GM21367 (cell line): ENCODE results near the gene ATP5F1D.

Source experiments
- ATAC-seq: cut with Tn5 transposase; IDR thresholded peaks from one replicate; pipeline ENCODE4 v1.9.1; 2021; ENCODE audit not compliant: unreplicated experiment

The ATP5F1D gene

DNA sequence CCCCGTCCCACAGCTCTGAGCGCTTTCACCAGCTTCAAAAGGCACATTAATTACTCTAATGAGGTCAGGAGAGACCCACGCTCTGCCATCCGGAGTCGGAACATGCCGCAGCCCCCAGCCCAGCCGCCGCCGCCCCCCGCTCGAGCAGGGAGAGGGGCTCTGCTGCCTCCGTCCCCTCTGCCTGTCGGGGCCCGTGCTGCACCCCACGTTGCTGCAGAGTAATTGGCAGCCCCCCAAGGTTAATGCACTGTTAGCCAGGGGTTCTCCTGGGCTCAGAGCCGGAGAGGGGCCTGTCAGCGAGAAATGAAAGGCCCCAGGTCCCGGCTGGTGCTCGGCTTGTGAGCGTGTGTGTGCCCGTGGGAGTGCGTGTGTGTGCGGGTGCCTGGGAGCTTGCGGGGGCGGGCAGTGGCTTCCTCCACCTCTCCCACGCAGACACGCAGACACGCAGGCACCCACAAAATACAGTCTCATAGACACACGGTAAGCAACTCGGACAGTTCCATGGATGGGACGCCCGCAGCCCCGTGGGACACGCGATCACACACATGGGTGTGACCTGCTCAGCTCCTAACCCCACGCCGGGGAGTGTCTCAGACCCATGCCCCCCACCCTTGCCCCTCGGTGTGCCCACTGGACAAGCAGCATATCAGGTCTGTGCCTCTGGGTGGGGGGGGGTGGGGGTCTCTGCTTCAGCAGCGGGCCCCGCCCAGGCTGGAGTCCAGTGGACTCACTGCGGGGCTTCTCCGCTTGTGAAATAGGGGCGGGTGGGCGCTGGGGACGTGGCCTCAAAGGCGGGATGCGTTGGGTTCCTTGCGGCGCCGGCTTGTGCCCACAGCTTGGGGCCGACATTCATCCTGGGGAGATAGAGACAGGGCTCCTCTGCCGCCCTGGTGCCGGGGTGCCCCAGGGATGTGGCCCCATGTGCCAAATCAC is 39.4 kb downstream of the ATP5F1D start:
- no peak for ATAC-seq

GRCh38 chr19:1281569-1282287 is 40.2 kb downstream of the ATP5F1D start:
- no peak for ATAC-seq

DNA sequence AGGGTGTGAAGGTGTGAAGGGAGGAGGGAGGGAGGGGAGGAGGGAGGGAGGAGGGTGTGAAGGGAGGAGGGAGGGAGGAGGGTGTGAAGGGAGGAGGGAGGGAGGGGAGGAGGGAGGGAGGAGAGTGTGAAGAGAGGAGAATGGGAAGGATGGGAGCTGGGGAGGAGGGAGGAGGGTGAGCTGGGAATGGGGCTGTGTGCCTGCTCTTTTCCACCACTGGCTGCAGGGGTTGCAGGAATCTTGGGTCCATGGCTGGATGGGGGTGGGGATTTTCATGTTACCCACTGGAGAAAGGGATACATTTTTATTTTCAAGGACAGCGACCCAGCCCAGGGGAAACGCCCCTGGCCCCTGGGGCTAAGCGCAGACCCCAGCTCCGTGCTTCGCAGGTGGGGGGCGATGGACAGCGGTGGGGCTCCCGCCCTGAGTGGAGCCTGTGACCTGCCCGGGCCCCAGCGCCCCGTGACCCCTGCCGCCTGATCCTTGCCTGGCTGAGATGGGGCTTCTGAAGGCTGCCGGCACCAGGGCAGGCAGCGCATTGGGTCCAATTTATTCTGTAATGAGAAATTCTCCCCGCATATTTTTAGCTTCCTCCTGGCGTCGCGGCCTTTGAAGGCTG is 41.1 kb downstream of the ATP5F1D start:
- no peak for ATAC-seq

- no peak for ATAC-seq
These were observed 41.8 kb downstream of the ATP5F1D start for GRCh38 chr19:1283207-1283916.

GRCh38 chr19:1283917-1284292 is 42.4 kb downstream of the ATP5F1D start:
- ATAC-seq = no peak

- ATAC-seq = no peak
These were observed 42.9 kb downstream of the ATP5F1D start for GRCh38 chr19:1284293-1284978.

DNA sequence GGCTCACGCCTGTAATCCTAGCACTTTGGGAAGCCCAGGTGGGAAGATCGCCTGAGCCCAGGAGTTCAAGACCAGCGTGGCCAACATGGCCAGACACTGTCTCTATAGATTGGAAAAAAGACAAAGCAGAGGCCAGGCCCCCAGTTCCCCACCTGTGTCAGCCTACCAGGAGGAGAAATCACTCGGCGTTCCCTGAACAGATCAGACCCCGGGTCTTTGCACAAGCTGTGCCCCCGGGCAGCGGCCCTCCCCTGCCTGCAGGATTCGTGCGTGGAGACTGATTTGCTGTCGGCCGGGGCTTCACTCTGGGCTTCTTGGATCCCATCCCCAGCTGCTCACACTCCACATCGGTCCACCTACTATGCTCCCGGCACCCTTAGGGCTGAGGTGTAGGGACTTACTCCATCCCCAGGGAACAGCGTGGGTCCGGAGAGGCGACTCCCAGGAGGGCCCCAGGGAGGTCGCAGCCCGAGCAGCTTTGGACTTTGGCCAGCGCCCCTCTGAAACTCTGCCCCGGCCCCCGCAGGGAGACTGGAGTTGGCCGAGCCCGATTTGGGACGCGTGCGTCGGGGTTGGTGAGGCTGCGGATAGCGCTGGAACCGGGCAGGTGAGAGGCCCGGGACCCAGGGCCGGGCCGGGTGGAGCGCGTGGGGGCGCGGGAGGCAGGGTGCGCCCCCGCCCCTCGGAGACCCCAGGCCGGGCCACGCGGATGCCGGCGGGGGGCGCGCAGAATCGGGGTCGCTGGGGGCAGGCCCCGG is 43.6 kb downstream of the ATP5F1D start:
- no peak for ATAC-seq

GRCh38 chr19:1285737-1286360 is 44.3 kb downstream of the ATP5F1D start, which contains the start of gene EFNA2:
Gene EFNA2, plus strand, starts transcription at chr19:1285873. Its CDS starts 296 bp downstream, at chr19:1286169.
- no peak for ATAC-seq

GRCh38 chr19:1286487-1287353 is 45.2 kb downstream of the ATP5F1D start:
- ATAC-seq = no peak

- no peak for ATAC-seq
These were observed 46.0 kb downstream of the ATP5F1D start for GRCh38 chr19:1287354-1288225.

- ATAC-seq = no peak
These were observed 46.7 kb downstream of the ATP5F1D start for GRCh38 chr19:1288226-1288612.

- ATAC-seq = no peak
These were observed 47.5 kb downstream of the ATP5F1D start for GRCh38 chr19:1288833-1289685.

DNA sequence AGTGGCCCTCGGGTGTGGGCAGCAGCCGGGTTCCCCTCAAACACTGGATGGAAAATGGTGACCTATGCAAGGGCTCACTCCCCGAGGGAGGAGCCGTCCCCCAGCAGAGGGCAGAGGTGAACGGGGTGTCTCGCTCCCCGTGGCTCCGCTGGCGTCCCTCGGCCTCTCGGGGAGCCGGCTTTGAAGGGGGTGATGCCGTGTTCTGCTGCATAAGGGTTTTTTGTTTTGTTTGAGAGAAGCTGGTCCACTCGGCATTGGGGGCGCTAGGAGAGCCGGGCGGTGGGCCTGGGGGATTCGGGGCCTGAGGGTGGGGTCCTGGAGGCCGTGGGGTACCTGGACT is 48.1 kb downstream of the ATP5F1D start:
- ATAC-seq = no peak

DNA sequence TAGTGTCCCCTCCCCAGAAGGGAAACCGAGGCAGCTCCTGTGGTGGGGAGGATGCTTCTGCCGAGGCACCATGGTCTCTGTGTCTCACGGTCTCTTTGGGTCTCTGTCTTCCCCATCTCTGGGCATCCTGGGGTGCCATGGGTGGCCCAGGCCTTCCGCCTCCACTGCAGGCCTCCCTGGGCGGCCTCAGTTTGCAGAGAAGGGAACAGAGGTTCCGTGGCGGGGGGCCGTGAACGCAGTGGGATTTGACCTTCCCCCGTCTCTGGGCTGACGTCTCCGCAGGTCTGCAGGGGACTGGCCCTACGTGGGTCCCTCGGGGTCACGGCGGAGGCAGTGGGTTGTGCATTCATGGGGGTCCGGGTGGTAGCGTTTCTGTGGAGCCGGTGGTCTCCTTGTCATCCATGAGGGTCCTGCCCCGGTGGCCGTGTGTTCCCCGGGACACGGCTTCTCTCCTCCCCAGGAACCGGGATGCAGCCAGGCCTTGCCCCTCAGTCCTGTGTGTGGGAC is 48.7 kb downstream of the ATP5F1D start:
- no peak for ATAC-seq

DNA sequence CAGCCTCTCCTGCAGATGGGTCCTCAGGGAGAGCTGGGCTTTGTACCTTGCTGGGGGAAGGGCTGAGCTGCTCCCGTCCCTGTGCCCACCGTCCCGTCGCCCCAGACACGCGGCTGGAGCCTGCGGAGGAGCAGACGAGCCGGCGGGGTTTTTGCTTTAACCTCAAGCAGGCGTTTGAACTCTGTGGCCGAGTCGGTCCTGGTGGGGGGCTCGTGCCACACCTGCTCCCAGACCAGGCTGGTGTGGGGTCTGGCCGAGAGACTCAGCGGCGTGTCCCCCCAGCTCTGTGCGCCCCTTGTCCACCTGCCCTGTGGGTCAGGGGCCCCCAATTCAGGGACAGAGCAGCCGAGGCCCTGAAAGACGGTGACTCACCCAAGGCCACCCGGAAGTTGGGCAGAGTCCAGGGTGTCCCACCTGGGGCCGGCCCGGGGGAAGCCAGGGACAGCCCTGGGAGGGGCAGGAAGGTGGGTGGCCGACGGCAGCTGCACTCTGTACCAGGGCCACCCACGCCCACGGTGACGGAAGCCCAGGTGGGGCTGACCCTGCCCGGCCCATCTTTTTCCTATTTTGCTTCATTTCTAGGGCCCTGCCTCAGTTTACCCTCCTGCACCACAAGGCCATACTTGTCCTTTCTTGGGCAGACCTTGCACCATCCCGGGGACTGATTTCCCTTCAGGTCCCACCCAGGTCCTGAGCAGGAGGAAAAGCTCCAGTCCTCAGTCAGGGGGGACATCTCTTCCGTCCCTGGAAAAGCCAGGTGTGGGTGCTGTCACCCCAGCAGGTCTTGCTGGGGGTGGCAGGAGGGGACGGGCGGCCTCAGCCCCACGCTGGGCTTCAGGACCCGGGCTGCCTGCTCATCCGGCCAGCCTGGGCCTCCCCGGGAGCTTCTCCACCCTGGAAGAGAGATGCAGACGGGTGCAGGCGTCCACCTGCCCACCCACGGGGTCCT is 49.4 kb downstream of the ATP5F1D start:
- no peak for ATAC-seq
